ENCODE results near the gene ASIC4.

The ASIC4 gene

DNA sequence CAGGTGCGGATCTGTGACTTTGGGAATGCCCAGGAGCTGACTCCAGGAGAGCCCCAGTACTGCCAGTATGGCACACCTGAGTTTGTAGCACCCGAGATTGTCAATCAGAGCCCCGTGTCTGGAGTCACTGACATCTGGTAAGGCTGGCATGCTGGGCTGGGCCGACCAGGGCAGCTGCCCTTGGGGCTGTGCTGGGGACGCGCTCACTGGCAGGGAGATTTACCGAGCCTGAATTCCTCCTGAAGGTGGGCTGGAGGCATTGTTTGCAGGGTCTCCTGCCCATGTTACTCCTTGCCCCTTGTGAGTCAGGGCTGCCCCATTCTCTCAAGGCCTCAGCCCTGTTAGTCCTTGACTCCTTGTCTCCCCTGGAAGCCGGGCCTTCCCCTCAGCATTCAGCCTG lies 34.3 kb upstream of the ASIC4 start:
- DNase-seq, result no peak
- Histone ChIP-seq H3K36me3 (ENCODE audit: control insufficient read depth, insufficient read depth, low read length) (no peaks in the 10 kb centered on the region), H3K27me3 (replicated peaks; ENCODE audit: control insufficient read depth, insufficient read depth, low read length, poor library complexity, severe bottlenecking) (peaks cover 25% of the 10 kb centered on the region), H3K4me1 (ENCODE audit: control insufficient read depth, insufficient read depth, low read length, poor library complexity, severe bottlenecking) (peaks cover 16% of the 10 kb centered on the region), H3K4me3 (ENCODE audit: insufficient read depth, low read depth, low read length, poor library complexity, severe bottlenecking) (no peak overlapping the region), H3K27ac (ENCODE audit: insufficient read depth, low read length, poor library complexity, severe bottlenecking) (no peak overlapping the region), H3K9me3 (ENCODE audit: control insufficient read depth, low read length) (no peaks in the 10 kb centered on the region)

GRCh38 chr2:219482674-219483405 lies 31.4 kb upstream of the ASIC4 start:
- no peaks in the 10 kb centered on the region for H3K9me3 ChIP-seq (ENCODE audit: control insufficient read depth, low read length)
- no peak for DNase-seq
- H3K36me3 ChIP-seq (ENCODE audit: control insufficient read depth, insufficient read depth, low read length), result no peaks in the 10 kb centered on the region
- peaks cover 37% of the 10 kb centered on the region for H3K27me3 ChIP-seq (replicated peaks; ENCODE audit: control insufficient read depth, insufficient read depth, low read length, poor library complexity, severe bottlenecking)
- H3K27ac ChIP-seq (ENCODE audit: insufficient read depth, low read length, poor library complexity, severe bottlenecking), result no peak overlapping the region
- peaks cover 13% of the 10 kb centered on the region for H3K4me1 ChIP-seq (ENCODE audit: control insufficient read depth, insufficient read depth, low read length, poor library complexity, severe bottlenecking)
- H3K4me3 ChIP-seq (ENCODE audit: insufficient read depth, low read depth, low read length, poor library complexity, severe bottlenecking), result no peak overlapping the region

DNA sequence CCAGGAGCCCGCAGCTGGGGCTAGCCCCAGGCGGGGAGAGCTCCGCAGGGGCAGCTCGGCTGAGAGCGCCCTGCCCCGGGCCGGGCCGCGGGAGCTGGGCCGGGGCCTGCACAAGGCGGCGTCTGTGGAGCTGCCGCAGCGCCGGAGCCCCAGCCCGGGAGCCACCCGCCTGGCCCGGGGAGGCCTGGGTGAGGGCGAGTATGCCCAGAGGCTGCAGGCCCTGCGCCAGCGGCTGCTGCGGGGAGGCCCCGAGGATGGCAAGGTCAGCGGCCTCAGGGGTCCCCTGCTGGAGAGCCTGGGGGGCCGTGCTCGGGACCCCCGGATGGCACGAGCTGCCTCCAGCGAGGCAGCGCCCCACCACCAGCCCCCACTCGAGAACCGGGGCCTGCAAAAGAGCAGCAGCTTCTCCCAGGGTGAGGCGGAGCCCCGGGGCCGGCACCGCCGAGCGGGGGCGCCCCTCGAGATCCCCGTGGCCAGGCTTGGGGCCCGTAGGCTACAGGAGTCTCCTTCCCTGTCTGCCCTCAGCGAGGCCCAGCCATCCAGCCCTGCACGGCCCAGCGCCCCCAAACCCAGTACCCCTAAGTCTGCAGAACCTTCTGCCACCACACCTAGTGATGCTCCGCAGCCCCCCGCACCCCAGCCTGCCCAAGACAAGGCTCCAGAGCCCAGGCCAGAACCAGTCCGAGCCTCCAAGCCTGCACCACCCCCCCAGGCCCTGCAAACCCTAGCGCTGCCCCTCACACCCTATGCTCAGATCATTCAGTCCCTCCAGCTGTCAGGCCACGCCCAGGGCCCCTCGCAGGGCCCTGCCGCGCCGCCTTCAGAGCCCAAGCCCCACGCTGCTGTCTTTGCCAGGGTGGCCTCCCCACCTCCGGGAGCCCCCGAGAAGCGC lies 30.6 kb upstream of the ASIC4 start:
- peaks cover 13% of the 10 kb centered on the region for H3K4me1 ChIP-seq (ENCODE audit: control insufficient read depth, insufficient read depth, low read length, poor library complexity, severe bottlenecking)
- H3K4me3 ChIP-seq (ENCODE audit: insufficient read depth, low read depth, low read length, poor library complexity, severe bottlenecking), result peak overlapping the region; percentile 50
- no peaks in the 10 kb centered on the region for H3K36me3 ChIP-seq (ENCODE audit: control insufficient read depth, insufficient read depth, low read length)
- H3K27me3 ChIP-seq (replicated peaks; ENCODE audit: control insufficient read depth, insufficient read depth, low read length, poor library complexity, severe bottlenecking), result peaks cover 37% of the 10 kb centered on the region
- no peak overlapping the region for H3K27ac ChIP-seq (ENCODE audit: insufficient read depth, low read length, poor library complexity, severe bottlenecking)
- no peaks in the 10 kb centered on the region for H3K9me3 ChIP-seq (ENCODE audit: control insufficient read depth, low read length)
- DNase-seq, result no peak

- Histone ChIP-seq H3K4me3 (ENCODE audit: insufficient read depth, low read depth, low read length, poor library complexity, severe bottlenecking) (peak overlapping the region; percentile 50), H3K27me3 (replicated peaks; ENCODE audit: control insufficient read depth, insufficient read depth, low read length, poor library complexity, severe bottlenecking) (peaks cover 37% of the 10 kb centered on the region), H3K27ac (ENCODE audit: insufficient read depth, low read length, poor library complexity, severe bottlenecking) (no peak overlapping the region), H3K36me3 (ENCODE audit: control insufficient read depth, insufficient read depth, low read length) (no peaks in the 10 kb centered on the region), H3K9me3 (ENCODE audit: control insufficient read depth, low read length) (no peaks in the 10 kb centered on the region), H3K4me1 (ENCODE audit: control insufficient read depth, insufficient read depth, low read length, poor library complexity, severe bottlenecking) (peaks cover 13% of the 10 kb centered on the region)
- DNase-seq, result no peak
Observed at GRCh38 chr2:219484343-219485200, 29.7 kb upstream of the ASIC4 start.

DNA sequence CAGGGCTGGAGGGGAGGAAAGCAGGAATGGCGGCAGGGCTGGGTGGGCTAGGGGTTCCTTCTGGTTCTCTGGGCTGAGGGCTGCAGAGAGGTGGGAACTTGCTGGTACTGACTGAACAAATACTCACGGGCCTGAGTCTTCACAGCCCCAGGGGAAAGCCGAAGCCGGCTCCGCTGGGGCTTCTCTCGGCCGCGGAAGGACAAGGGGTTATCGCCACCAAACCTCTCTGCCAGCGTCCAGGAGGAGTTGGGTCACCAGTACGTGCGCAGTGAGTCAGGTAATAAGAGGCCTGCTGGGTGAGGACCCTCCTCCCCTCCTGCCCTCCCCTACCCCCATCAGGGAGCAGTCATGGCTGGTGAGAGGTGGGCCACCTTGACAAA lies 29.1 kb upstream of the ASIC4 start:
- no peak overlapping the region for H3K4me3 ChIP-seq (ENCODE audit: insufficient read depth, low read depth, low read length, poor library complexity, severe bottlenecking)
- H3K27ac ChIP-seq (ENCODE audit: insufficient read depth, low read length, poor library complexity, severe bottlenecking), result no peak overlapping the region
- no peaks in the 10 kb centered on the region for H3K36me3 ChIP-seq (ENCODE audit: control insufficient read depth, insufficient read depth, low read length)
- DNase-seq, result no peak
- peaks cover 13% of the 10 kb centered on the region for H3K4me1 ChIP-seq (ENCODE audit: control insufficient read depth, insufficient read depth, low read length, poor library complexity, severe bottlenecking)
- no peaks in the 10 kb centered on the region for H3K9me3 ChIP-seq (ENCODE audit: control insufficient read depth, low read length)
- peaks cover 37% of the 10 kb centered on the region for H3K27me3 ChIP-seq (replicated peaks; ENCODE audit: control insufficient read depth, insufficient read depth, low read length, poor library complexity, severe bottlenecking)

GRCh38 chr2:219486380-219486959 lies 27.8 kb upstream of the ASIC4 start:
- Histone ChIP-seq H3K4me1 (ENCODE audit: control insufficient read depth, insufficient read depth, low read length, poor library complexity, severe bottlenecking) (peaks cover 13% of the 10 kb centered on the region), H3K9me3 (ENCODE audit: control insufficient read depth, low read length) (no peaks in the 10 kb centered on the region), H3K36me3 (ENCODE audit: control insufficient read depth, insufficient read depth, low read length) (no peaks in the 10 kb centered on the region), H3K27ac (ENCODE audit: insufficient read depth, low read length, poor library complexity, severe bottlenecking) (no peak overlapping the region), H3K27me3 (replicated peaks; ENCODE audit: control insufficient read depth, insufficient read depth, low read length, poor library complexity, severe bottlenecking) (peaks cover 37% of the 10 kb centered on the region), H3K4me3 (ENCODE audit: insufficient read depth, low read depth, low read length, poor library complexity, severe bottlenecking) (no peak overlapping the region)
- DNase-seq, result no peak

DNA sequence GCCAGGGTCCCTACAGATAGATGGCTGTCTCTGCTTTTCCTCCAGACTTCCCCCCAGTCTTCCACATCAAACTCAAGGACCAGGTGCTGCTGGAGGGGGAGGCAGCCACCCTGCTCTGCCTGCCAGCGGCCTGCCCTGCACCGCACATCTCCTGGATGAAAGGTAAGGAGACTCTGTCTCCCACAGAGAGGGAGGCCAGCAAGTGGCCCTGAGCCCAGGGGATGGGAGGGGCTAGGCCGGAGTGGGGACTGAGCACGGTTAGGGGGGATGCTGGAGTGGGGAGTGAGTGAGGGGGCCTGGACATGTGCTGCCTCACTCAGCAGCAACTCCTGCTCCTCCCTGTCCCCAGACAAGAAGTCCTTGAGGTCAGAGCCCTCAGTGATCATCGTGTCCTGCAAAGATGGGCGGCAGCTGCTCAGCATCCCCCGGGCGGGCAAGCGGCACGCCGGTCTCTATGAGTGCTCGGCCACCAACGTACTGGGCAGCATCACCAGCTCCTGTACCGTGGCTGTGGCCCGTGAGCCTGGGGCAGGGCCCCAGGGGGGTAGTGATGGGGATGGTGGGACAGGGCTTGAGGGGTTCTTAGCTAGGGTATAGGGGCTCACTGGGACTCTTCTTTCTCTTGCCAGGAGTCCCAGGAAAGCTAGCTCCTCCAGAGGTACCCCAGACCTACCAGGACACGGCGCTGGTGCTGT lies 26.0 kb upstream of the ASIC4 start:
- Histone ChIP-seq H3K27ac (ENCODE audit: insufficient read depth, low read length, poor library complexity, severe bottlenecking) (no peak overlapping the region), H3K36me3 (ENCODE audit: control insufficient read depth, insufficient read depth, low read length) (no peaks in the 10 kb centered on the region), H3K4me3 (ENCODE audit: insufficient read depth, low read depth, low read length, poor library complexity, severe bottlenecking) (no peak overlapping the region), H3K9me3 (ENCODE audit: control insufficient read depth, low read length) (no peaks in the 10 kb centered on the region), H3K4me1 (ENCODE audit: control insufficient read depth, insufficient read depth, low read length, poor library complexity, severe bottlenecking) (peaks cover 13% of the 10 kb centered on the region), H3K27me3 (replicated peaks; ENCODE audit: control insufficient read depth, insufficient read depth, low read length, poor library complexity, severe bottlenecking) (peaks cover 40% of the 10 kb centered on the region)
- DNase-seq, result no peak

DNA sequence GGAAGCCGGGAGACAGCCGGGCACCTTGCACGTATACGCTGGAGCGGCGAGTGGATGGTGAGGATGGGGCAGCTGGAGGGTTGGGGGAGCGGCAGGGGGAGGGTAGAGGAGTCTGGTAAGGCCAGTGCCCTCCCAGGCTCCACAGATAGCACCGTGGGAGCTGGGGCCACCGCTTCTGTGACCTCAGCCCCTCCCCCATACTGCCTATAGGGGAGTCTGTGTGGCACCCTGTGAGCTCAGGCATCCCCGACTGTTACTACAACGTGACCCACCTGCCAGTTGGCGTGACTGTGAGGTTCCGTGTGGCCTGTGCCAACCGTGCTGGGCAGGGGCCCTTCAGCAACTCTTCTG lies 25.5 kb upstream of the ASIC4 start:
- DNase-seq, result no peak
- Histone ChIP-seq H3K36me3 (ENCODE audit: control insufficient read depth, insufficient read depth, low read length) (no peaks in the 10 kb centered on the region), H3K4me1 (ENCODE audit: control insufficient read depth, insufficient read depth, low read length, poor library complexity, severe bottlenecking) (peaks cover 11% of the 10 kb centered on the region), H3K9me3 (ENCODE audit: control insufficient read depth, low read length) (no peaks in the 10 kb centered on the region), H3K27me3 (replicated peaks; ENCODE audit: control insufficient read depth, insufficient read depth, low read length, poor library complexity, severe bottlenecking) (peaks cover 41% of the 10 kb centered on the region), H3K27ac (ENCODE audit: insufficient read depth, low read length, poor library complexity, severe bottlenecking) (no peak overlapping the region), H3K4me3 (ENCODE audit: insufficient read depth, low read depth, low read length, poor library complexity, severe bottlenecking) (no peak overlapping the region)

- no peaks in the 10 kb centered on the region for H3K36me3 ChIP-seq (ENCODE audit: control insufficient read depth, insufficient read depth, low read length)
- H3K27ac ChIP-seq (ENCODE audit: insufficient read depth, low read length, poor library complexity, severe bottlenecking), result no peak overlapping the region
- H3K4me1 ChIP-seq (ENCODE audit: control insufficient read depth, insufficient read depth, low read length, poor library complexity, severe bottlenecking), result peaks cover 7% of the 10 kb centered on the region
- H3K27me3 ChIP-seq (replicated peaks; ENCODE audit: control insufficient read depth, insufficient read depth, low read length, poor library complexity, severe bottlenecking), result peaks cover 36% of the 10 kb centered on the region
- no peak overlapping the region for H3K4me3 ChIP-seq (ENCODE audit: insufficient read depth, low read depth, low read length, poor library complexity, severe bottlenecking)
- no peaks in the 10 kb centered on the region for H3K9me3 ChIP-seq (ENCODE audit: control insufficient read depth, low read length)
- DNase-seq, result no peak
Observed at GRCh38 chr2:219489315-219489714, 25.0 kb upstream of the ASIC4 start.
